Gastroesophageal sphincter (tissue), 3 donors: ENCODE data around the gene FBXW8.
A peak's percentile ranks its signal among the peaks of the same experiment; 100 is the strongest.

Experiments
- EP300 ChIP-seq: sonication (generic); formaldehyde crosslinking; IDR thresholded peaks from one replicate; pipeline ENCODE4 v1.6.1; 2017; ENCODE audit warnings: antibody characterized with exemption, mild to moderate bottlenecking
- POLR2A ChIP-seq, 2 donors: fragments of 450-650 bp; IDR thresholded peaks; one replicate each; pipeline ENCODE4 v1.6.1; 2017; ENCODE audit warnings: antibody characterized with exemption in 2 of 2, mild to moderate bottlenecking in 2 of 2, moderate library complexity in 1 of 2
- POLR2AphosphoS5 ChIP-seq: sonication (generic); formaldehyde crosslinking; IDR thresholded peaks from one replicate; pipeline ENCODE4 v1.6.1; 2017; ENCODE audit warnings: antibody characterized with exemption
- TF ChIP-seq, protein P1 (sequence below), 4 experiments: fragments of 200-600 bp in 2 of 4; fragments of 450-650 bp in 2 of 4; sonication (generic) in 1 of 4; IDR thresholded peaks; one replicate each; pipeline ENCODE4 v1.5.1; 2017 to 2019; ENCODE audit warnings: antibody characterized with exemption in 4 of 4, mild to moderate bottlenecking in 2 of 4, moderate library complexity in 2 of 4

DNA sequence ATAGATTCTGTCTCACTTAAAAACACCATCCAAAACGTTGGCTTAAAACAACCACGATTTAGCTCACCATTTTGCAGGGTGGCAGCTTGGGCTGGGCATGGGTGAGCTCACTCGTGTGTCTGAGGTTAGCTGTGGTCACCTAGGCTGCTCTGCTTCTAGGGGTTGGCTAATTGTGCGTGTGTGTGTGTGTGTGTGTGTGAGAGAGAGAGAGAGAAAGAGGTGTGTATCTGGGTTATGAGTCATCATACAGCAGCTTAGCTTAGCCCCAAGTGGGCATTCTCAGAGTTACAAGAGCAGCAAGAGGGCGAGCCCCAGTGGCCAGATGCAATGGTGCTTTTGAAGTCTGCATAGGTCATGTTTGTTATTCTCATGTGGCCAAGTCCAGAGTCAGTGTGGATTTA, 6.0 kb downstream of the FBXW8 start:
- TF ChIP-seq, protein P1, sequence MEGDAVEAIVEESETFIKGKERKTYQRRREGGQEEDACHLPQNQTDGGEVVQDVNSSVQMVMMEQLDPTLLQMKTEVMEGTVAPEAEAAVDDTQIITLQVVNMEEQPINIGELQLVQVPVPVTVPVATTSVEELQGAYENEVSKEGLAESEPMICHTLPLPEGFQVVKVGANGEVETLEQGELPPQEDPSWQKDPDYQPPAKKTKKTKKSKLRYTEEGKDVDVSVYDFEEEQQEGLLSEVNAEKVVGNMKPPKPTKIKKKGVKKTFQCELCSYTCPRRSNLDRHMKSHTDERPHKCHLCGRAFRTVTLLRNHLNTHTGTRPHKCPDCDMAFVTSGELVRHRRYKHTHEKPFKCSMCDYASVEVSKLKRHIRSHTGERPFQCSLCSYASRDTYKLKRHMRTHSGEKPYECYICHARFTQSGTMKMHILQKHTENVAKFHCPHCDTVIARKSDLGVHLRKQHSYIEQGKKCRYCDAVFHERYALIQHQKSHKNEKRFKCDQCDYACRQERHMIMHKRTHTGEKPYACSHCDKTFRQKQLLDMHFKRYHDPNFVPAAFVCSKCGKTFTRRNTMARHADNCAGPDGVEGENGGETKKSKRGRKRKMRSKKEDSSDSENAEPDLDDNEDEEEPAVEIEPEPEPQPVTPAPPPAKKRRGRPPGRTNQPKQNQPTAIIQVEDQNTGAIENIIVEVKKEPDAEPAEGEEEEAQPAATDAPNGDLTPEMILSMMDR (IDR thresholded peaks at IDR 0.05), result peak in 1 of 4 experiments; percentile 7
- TF ChIP-seq POLR2A (IDR thresholded peaks at IDR 0.05) (no peak), EP300 (no peak), POLR2AphosphoS5 (no peak)
